Liver (tissue), 9 donors: ENCODE results near the gene ERBB4. TPM values are rescaled to one million over a fixed set of nuclear protein-coding genes. Genes with fewer than 3 reads are reported as not detected.

ENCODE experiments used
- DNase-seq: peaks from one replicate; pipeline ENCODE4 v3.0.0-alpha.2; 2017; ENCODE audit warnings: low spot score
- H3K27ac ChIP-seq, 2 donors: one replicate each; pipeline ENCODE4 v1.7.0; 2013; ENCODE audit warnings: inconsistent platforms in 2 of 2, low read length in 2 of 2, control low read depth in 1 of 2, low read depth in 1 of 2, mild to moderate bottlenecking in 1 of 2
- H3K27me3 ChIP-seq, 4 donors: one replicate each; pipeline versions ENCODE4 v1.6.1 to v1.7.0; 2013; ENCODE audit warnings: low read length in 3 of 4, inconsistent platforms in 1 of 4, mild to moderate bottlenecking in 1 of 4, moderate library complexity in 1 of 4; ENCODE audit not compliant: control insufficient read depth in 4 of 4, insufficient read depth in 4 of 4
- H3K36me3 ChIP-seq, 4 donors: one replicate each; pipeline versions ENCODE4 v1.6.1 to v1.7.0; 2013; ENCODE audit warnings: low read length in 3 of 4, mild to moderate bottlenecking in 3 of 4, low read depth in 1 of 4, moderate library complexity in 1 of 4; ENCODE audit not compliant: control insufficient read depth in 4 of 4, insufficient read depth in 3 of 4
- H3K4me1 ChIP-seq, 4 donors: one replicate each; pipeline versions ENCODE4 v1.6.1 to v1.7.0; 2013; ENCODE audit warnings: low read length in 3 of 4, mild to moderate bottlenecking in 3 of 4, moderate library complexity in 1 of 4; ENCODE audit not compliant: control insufficient read depth in 4 of 4, insufficient read depth in 4 of 4
- H3K4me3 ChIP-seq, 3 donors: one replicate each; pipeline versions ENCODE4 v1.6.1 to v1.7.0; 2013; ENCODE audit warnings: low read length in 3 of 3, control low read depth in 1 of 3, low read depth in 1 of 3, mild to moderate bottlenecking in 1 of 3
- H3K9ac ChIP-seq, 2 donors: one replicate each; pipeline ENCODE4 v1.7.0; 2013; ENCODE audit warnings: low read length in 2 of 2, mild to moderate bottlenecking in 2 of 2, moderate library complexity in 2 of 2, control low read depth in 1 of 2, low read depth in 1 of 2
- H3K9me3 ChIP-seq, 4 donors: one replicate each; pipeline versions ENCODE4 v1.6.1 to v1.7.0; 2013; ENCODE audit warnings: low read length in 3 of 4; ENCODE audit not compliant: control insufficient read depth in 4 of 4
- ATF3 ChIP-seq: IDR thresholded peaks from 2 replicates; pipeline ENCODE4 v1.6.1; 2016; ENCODE audit warnings: antibody characterized with exemption
- CTCF ChIP-seq: fragments of 150-350 bp; IDR thresholded peaks from 2 replicates; pipeline ENCODE4 v1.5.1; 2017; ENCODE audit warnings: improper control_type of control experiment, low read depth, low read length; ENCODE audit not compliant: missing input control
- EGR1 ChIP-seq, 2 donors: IDR thresholded peaks; 2 replicates each; pipeline ENCODE4 v1.6.1; 2016 to 2018; ENCODE audit warnings: antibody characterized with exemption in 2 of 2, low read depth in 2 of 2
- FOXA1 ChIP-seq: IDR thresholded peaks from 2 replicates; pipeline ENCODE4 v1.6.1; 2016; ENCODE audit warnings: antibody characterized with exemption
- FOXA2 ChIP-seq: IDR thresholded peaks from 2 replicates; pipeline ENCODE4 v1.6.1; 2016; ENCODE audit warnings: antibody characterized with exemption
- HNF4A ChIP-seq, 2 donors: conservative IDR thresholded peaks; 2 replicates each; pipeline ENCODE4 v1.6.1; 2016; ENCODE audit warnings: antibody characterized with exemption in 2 of 2, mild to moderate bottlenecking in 2 of 2
- HNF4G ChIP-seq: IDR thresholded peaks from 2 replicates; pipeline ENCODE4 v1.6.1; 2016; ENCODE audit warnings: antibody characterized with exemption
- JUND ChIP-seq, 2 donors: IDR thresholded peaks; 2 replicates each; pipeline ENCODE4 v1.6.1; 2016; ENCODE audit warnings: antibody characterized with exemption in 2 of 2
- MAX ChIP-seq: IDR thresholded peaks from 2 replicates; pipeline ENCODE4 v1.6.1; 2016; ENCODE audit warnings: antibody characterized with exemption
- NR2F2 ChIP-seq: IDR thresholded peaks from 2 replicates; pipeline ENCODE4 v1.6.1; 2016; ENCODE audit warnings: antibody characterized with exemption
- RAD21 ChIP-seq, 2 donors: IDR thresholded peaks; 2 replicates each; pipeline ENCODE4 v1.6.1; 2016; ENCODE audit warnings: antibody characterized with exemption in 2 of 2, mild to moderate bottlenecking in 2 of 2
- REST ChIP-seq: IDR thresholded peaks from 2 replicates; pipeline ENCODE4 v1.6.1; 2016; ENCODE audit warnings: antibody characterized with exemption, mild to moderate bottlenecking
- RXRA ChIP-seq, 2 donors: IDR thresholded peaks; 2 replicates each; pipeline ENCODE4 v1.6.1; 2017 to 2018; ENCODE audit warnings: antibody characterized with exemption in 2 of 2, mild to moderate bottlenecking in 1 of 2
- SP1 ChIP-seq: IDR thresholded peaks from 2 replicates; pipeline ENCODE4 v1.6.1; 2018; ENCODE audit warnings: antibody characterized with exemption, mild to moderate bottlenecking
- YY1 ChIP-seq: IDR thresholded peaks from 2 replicates; pipeline ENCODE4 v1.6.1; 2016; ENCODE audit warnings: antibody characterized with exemption, mild to moderate bottlenecking
- ZBTB33 ChIP-seq: IDR thresholded peaks from 2 replicates; pipeline ENCODE4 v1.6.1; 2016; ENCODE audit warnings: antibody characterized with exemption
- WGBS: extraction: QIAGEN DNeasy Blood & Tissue Kit; methylation state at CpG from one replicate; pipeline ENCODE4 v1.1.7; 2013; 5-methylcytosine and 5-hydroxymethylcytosine counted together
- polyA plus RNA-seq, 2 donors: library from polyadenylated mRNA; stranded (reverse) in 1 of 2; unstranded in 1 of 2; fragments of 200-250 nt in 1 of 2; fragments of >200 nt in 1 of 2; fragmentation: Nextera tagmentation in 1 of 2; extraction: Ambion mirVana in 1 of 2; gene quantifications; one replicate each; pipeline versions ENCODE4 v1.2.1 to v1.2.3, GENCODE V29; 2013 to 2015
- total RNA-seq, 2 donors: library from RNA; depleted of rRNA; stranded (reverse); fragments of >200 nt; gene quantifications; one replicate each; pipeline ENCODE4 v1.2.3, GENCODE V29; 2014
- donor health status: healthy.
- donor health status: healthy.
- donor health status: healthy.
- donor health status: healthy.
- donor health status: healthy.

The ERBB4 gene
- total and polyA plus RNA-seq, 4 donors: 0.03 to 0.42 TPM; not detected in 2

- no peaks in the 10 kb centered on the region for H3K4me1 ChIP-seq
- no peaks in the 10 kb centered on the region for H3K9me3 ChIP-seq
- H3K9ac ChIP-seq: no peak overlapping the region
- no peak overlapping the region for H3K4me3 ChIP-seq
- TF ChIP-seq ATF3: no peak
- 81% methylated on average over 4 of the region's 4 CpGs for WGBS
- H3K27me3 ChIP-seq: no peaks in the 10 kb centered on the region
- no peaks in the 10 kb centered on the region for H3K36me3 ChIP-seq
- no peak overlapping the region for H3K27ac ChIP-seq
- no peak for DNase-seq
These were observed 503.6 kb downstream of the ERBB4 start for GRCh38 chr2:212034841-212035585.

- Histone ChIP-seq H3K27ac (no peak overlapping the region), H3K9ac (no peak overlapping the region), H3K4me3 (no peak overlapping the region), H3K27me3 (no peaks in the 10 kb centered on the region), H3K9me3 (no peaks in the 10 kb centered on the region), H3K4me1 (no peaks in the 10 kb centered on the region), H3K36me3 (no peaks in the 10 kb centered on the region)
- TF ChIP-seq CTCF: no peak
- TF ChIP-seq YY1: no peak
- no peak for TF ChIP-seq FOXA1
- DNase-seq: no peak
These were observed 504.7 kb downstream of the ERBB4 start for GRCh38 chr2:212033888-212034287.

- Histone ChIP-seq H3K4me1 (no peaks in the 10 kb centered on the region), H3K36me3 (no peaks in the 10 kb centered on the region), H3K27me3 (no peaks in the 10 kb centered on the region), H3K4me3 (no peak overlapping the region), H3K9ac (no peak overlapping the region), H3K27ac (no peak overlapping the region), H3K9me3 (no peaks in the 10 kb centered on the region)
- no peak for DNase-seq
- WGBS: 61% methylated on average over 1 of the region's 1 CpG
- TF ChIP-seq REST (no peak), RAD21 (IDR thresholded peaks at IDR 0.05) (no peak), JUND (IDR thresholded peaks at IDR 0.05) (no peak), HNF4A (conservative IDR thresholded peaks at IDR 0.05) (no peak), RXRA (IDR thresholded peaks at IDR 0.05) (no peak), EGR1 (IDR thresholded peaks at IDR 0.05; ENCODE audit: low read depth in 2 of 2) (no peak), MAX (no peak), SP1 (no peak), CTCF (no peak), ATF3 (no peak), ZBTB33 (no peak), FOXA2 (no peak), HNF4G (no peak), NR2F2 (no peak), FOXA1 (no peak), YY1 (no peak)
These were observed 505.9 kb downstream of the ERBB4 start for GRCh38 chr2:212032536-212033219.
